Cardiac fibroblast (primary cell): Measurements from ENCODE around the gene SMIM17.

Experiments used
- DNase-seq, 2 donors: peaks; one replicate each; pipeline versions ENCODE4 v3.0.0 to v3.0.0-alpha.2; 2010; ENCODE audit warnings: low read depth in 2 of 2
- H3K4me3 ChIP-seq, 2 donors: replicated peaks in 1 of 2; 1 replicate in 1 of 2; 2 replicates in 1 of 2; pipeline ENCODE4 v1.5.1; 2011; ENCODE audit warnings: low read depth in 2 of 2, low read length in 2 of 2, mild to moderate bottlenecking in 2 of 2, moderate library complexity in 1 of 2
- TF ChIP-seq, protein P1 (sequence below): IDR thresholded peaks from one replicate; pipeline ENCODE4 v1.5.1; 2011; ENCODE audit warnings: low read depth, mild to moderate bottlenecking, low read length, inconsistent platforms

SMIM17 gene

GRCh38 chr19:56619121-56619520 is 23.8 kb upstream of the SMIM17 start:
- TF ChIP-seq, protein P1, sequence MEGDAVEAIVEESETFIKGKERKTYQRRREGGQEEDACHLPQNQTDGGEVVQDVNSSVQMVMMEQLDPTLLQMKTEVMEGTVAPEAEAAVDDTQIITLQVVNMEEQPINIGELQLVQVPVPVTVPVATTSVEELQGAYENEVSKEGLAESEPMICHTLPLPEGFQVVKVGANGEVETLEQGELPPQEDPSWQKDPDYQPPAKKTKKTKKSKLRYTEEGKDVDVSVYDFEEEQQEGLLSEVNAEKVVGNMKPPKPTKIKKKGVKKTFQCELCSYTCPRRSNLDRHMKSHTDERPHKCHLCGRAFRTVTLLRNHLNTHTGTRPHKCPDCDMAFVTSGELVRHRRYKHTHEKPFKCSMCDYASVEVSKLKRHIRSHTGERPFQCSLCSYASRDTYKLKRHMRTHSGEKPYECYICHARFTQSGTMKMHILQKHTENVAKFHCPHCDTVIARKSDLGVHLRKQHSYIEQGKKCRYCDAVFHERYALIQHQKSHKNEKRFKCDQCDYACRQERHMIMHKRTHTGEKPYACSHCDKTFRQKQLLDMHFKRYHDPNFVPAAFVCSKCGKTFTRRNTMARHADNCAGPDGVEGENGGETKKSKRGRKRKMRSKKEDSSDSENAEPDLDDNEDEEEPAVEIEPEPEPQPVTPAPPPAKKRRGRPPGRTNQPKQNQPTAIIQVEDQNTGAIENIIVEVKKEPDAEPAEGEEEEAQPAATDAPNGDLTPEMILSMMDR: no peak
- DNase-seq: no peak
- no peak overlapping the region for H3K4me3 ChIP-seq

GRCh38 chr19:56622374-56622773 is 20.6 kb upstream of the SMIM17 start:
- TF ChIP-seq, protein P1: no peak
- H3K4me3 ChIP-seq: no peak overlapping the region
- DNase-seq: no peak

- DNase-seq: no peak
- H3K4me3 ChIP-seq: no peak overlapping the region
- TF ChIP-seq, protein P1: no peak
These were observed 20.0 kb upstream of the SMIM17 start for GRCh38 chr19:56623006-56623405.

DNA sequence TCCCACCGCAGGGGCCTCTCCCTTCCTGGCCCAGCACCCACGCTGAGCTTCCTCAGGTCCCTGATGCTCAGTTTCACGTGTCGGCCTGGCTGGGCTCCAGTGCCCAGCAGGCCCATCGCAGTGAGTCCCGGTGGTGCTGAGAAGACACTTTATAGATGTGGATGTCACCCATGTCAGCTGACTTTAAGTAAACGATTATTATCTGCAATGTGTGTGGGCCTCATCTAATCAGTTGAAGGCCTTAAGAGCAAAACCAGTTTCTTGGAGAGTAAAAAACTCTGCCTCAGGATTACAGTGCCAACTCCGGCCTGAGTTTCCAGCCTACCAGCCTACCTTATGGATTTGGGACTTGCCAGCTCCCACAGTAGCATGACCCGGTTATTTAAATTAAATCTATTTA is 17.3 kb upstream of the SMIM17 start:
- DNase-seq: no peak
- no peak overlapping the region for H3K4me3 ChIP-seq
- TF ChIP-seq, protein P1: no peak

DNA sequence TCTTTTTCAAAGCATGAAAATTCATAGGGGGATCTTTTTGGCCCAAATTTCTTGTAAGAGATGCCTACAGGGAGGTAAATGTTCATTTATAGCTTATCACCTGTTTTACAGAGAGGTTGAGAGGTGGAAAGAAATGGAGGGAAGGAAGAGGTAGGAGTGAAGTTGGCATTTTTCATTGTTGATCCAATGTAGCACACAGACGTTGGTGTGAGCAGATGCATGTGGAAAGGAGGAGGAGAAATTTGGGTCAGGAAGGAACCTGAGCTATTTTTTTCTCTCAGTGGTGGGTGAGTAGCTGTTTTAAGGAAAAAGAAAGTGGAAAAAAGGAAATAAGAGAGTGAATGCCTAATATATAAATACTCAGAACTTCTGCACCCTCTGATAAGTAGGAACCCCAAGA is 9.9 kb upstream of the SMIM17 start:
- TF ChIP-seq, protein P1: no peak

DNA sequence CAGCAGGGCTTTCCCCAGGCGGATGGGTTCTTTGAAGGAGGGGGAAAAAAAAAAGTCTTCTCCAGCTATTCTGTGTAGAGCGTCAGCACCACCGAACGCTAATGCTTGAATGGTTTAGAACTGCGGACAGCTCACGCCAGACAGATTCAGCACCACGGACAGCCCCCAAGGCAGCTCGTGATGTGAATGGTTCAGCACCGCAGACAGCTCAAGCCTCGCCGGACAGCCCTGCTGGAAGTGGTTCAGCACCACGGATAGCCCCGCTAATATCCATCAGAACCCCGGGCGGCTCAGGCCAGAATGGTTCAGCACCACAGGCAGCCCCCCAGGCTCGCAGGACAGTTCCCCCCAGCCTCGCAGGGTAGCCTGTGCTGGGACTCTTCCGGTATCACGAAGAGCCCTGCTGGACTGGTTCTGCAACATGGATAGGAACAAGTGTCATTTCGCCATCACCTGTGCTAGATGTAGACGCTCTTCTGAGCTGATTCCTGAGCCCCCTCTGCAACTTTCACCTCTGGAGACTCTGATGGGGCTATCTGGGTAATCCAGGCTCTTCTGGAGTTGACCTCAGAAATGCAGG is 4.9 kb upstream of the SMIM17 start:
- no peak overlapping the region for H3K4me3 ChIP-seq
- DNase-seq: peak; percentile 69 to 85
- TF ChIP-seq, protein P1: no peak

More for the DNA sequence above, 9.9 kb upstream of the SMIM17 start:
- H3K4me3 ChIP-seq: no peak overlapping the region
- no peak for DNase-seq

DNA sequence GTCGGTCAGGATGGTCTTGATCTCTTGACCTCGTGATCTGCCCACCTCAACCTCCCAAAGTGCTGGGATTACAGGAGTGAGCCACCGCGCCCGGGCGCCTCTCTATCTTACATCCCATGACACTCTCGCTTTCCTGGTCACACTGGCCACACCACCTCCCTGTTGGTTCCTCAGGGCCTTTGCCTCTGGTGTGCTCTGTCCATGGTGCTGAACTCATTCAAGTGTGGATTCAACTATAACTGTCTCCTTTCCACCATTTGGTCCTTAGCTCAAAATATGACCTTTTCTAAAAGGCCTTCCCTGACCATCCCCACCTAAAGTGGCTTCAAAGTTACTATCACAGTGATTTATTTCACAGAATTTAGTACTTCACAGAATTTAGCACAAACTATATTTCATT is 3.7 kb upstream of the SMIM17 start:
- H3K4me3 ChIP-seq: no peak overlapping the region
- peak; percentile 5 to 28 for DNase-seq
- TF ChIP-seq, protein P1: no peak
